ENCODE measurements around the gene CALN1.
"Not testable (repeated sequence)": the region's sequence is repeated elsewhere in the genome, so short reads cannot be mapped to it uniquely, and the experiment has no call there.

CALN1 gene

DNA sequence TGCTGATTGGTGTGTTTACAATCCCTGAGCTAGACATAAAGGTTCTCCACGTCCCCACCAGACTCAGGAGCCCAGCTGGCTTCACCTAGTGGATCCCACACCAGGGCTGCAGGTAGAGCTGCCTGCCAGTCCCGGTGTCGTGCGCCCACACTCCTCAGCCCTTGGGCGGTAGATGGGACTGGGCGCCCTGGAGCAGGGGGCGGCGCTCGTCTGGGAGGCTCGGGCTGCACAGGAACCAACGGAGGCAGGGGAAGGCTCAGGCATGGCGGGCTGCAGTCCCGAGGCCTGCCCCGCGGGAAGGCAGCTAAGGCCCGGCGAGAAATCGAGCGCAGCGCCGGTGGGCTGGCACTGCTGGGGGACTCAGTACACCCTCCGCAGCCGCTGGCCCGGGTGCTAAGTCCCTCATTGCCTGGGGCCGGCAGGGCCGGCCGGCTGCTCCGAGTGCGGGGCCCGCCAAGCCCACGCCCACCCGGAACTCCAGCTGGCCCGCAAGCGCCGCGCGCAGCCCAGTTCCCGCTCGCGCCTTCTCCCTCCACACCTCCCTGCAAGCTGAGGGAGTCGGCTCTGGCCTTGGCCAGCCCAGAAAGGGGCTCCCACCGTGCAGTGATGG lies 674.1 kb downstream of the CALN1 start:
- DNase-seq (ENCODE audit: low read depth), result not testable (repeated sequence)

- DNase-seq (ENCODE audit: low read depth), result no peak
Observed at GRCh38 chr7:71735961-71736556, 676.1 kb downstream of the CALN1 start.

DNA sequence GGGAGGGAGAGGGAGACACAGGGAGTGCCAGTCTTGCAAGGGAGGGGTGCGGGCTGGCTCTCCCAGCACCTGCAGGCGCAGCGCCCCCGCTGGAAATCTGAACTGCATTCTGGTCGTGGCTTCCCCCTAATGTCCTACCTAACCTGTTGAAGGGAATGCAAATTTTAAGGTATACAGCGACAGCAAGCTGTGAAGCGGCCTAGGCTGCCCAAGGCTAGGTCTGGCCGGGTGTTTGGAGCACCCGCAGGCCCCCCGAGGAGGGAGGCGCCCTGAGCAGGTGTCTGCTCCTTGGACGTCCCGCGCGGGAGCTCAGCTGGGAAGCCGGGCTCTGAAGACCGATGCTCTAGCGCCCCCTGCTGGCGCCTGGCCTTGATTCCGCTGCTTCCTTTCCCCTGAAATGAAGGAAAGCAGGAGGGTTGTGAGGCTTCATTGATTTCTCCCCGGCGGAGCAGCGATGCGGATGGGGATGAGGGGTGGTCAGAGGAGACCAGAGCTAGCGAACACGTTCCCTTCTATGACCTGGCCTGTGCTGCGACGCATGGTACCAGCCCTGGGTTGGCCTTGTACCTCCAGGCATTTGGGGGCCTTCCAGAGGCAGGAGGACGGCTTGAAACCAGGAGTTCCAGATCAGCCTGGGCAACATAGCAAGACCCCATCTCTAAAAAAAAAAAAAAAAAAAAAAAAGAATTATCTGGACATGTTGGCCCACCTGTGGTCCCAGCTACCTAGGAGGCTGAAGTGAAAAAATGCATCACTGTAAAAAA lies 678.8 kb downstream of the CALN1 start:
- DNase-seq (ENCODE audit: low read depth), result peak; percentile 17

DNA sequence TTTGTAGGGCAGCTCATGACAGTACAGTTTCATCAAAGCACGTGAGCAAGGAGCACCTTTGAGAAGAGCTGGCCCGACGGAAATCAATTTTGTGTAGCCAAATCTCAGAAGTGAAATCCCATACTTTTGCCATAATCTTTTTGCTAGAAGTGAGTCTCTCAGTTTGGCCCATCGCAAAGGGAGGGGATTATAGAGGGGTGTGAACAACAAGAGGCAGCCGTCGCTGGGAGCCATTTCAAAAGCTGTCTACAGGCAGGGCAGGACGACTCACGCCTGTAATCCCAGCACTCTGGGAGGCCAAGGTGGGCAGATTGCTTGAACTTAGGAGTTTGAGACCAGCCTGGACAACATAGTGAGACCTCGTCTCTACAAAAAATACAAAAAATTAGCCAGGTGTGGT lies 680.4 kb downstream of the CALN1 start:
- DNase-seq (ENCODE audit: low read depth), result no peak
